Stimulated activated naive CD8-positive, alpha-beta T cell treated with anti-CD3 and anti-CD28 coated beads, Interleukin-15, Interleukin-2, amounts not matched to agents 100 U/mL and 50 U/mL, for 24 hours (primary cell): ENCODE measurements around the gene ZNF287.
"Not testable (repeated sequence)": the region's sequence is repeated elsewhere in the genome, so short reads cannot be mapped to it uniquely, and the experiment has no call there.

Source experiments
- ATAC-seq: fragments of 150-1000 bp; cut with Tn5 transposase; one replicate; pipeline ENCODE4 v1.10.0; 2021
- DNase-seq: peaks from one replicate; pipeline ENCODE4 v3.0.0; 2021

ZNF287 gene

GRCh38 chr17:16568541-16569357 is at the start of gene ZNF287:
Gene ZNF287 (minus strand): TSS chr17:16569204. CDS start chr17:16567731, 1,473 bp downstream.
- peak; percentile 96 for ATAC-seq
- DNase-seq, result peak; percentile 93

- ATAC-seq (no peak), DNase-seq (no peak)
Observed at GRCh38 chr17:16617481-16618060, 48.6 kb upstream of the ZNF287 start.

- DNase-seq, result no peak
- no peak for ATAC-seq
Observed at GRCh38 chr17:16599537-16599936, 30.5 kb upstream of the ZNF287 start.

GRCh38 chr17:16593356-16594102 is 24.5 kb upstream of the ZNF287 start:
- ATAC-seq, result no peak
- no peak for DNase-seq

- DNase-seq, result peak; percentile 94
- peak; percentile 90 for ATAC-seq
Observed at GRCh38 chr17:16589097-16589969, 20.3 kb upstream of the ZNF287 start.

- no peak for ATAC-seq
- DNase-seq, result no peak
Observed at GRCh38 chr17:16585796-16586195, 16.8 kb upstream of the ZNF287 start.

- ATAC-seq (peak; percentile 98), DNase-seq (peak; percentile 95)
Observed at GRCh38 chr17:16584273-16584995, 15.4 kb upstream of the ZNF287 start.

- DNase-seq (no peak), ATAC-seq (no peak)
Observed at GRCh38 chr17:16583781-16584180, 14.8 kb upstream of the ZNF287 start.

- ATAC-seq, result no peak
Observed at GRCh38 chr17:16573466-16573865, 4.5 kb upstream of the ZNF287 start.

GRCh38 chr17:16569358-16569712 is 331 bp upstream of the ZNF287 start:
- ATAC-seq, result no peak
- no peak for DNase-seq

More at GRCh38 chr17:16573466-16573865, 4.5 kb upstream of the ZNF287 start:
- DNase-seq, result no peak

GRCh38 chr17:16552637-16553045 is 16.4 kb downstream of the ZNF287 start:
- ATAC-seq, result no peak
- DNase-seq, result no peak

GRCh38 chr17:16551878-16552636 is 16.9 kb downstream of the ZNF287 start:
- DNase-seq, result no peak
- ATAC-seq, result no peak

GRCh38 chr17:16537130-16537458 is 31.9 kb downstream of the ZNF287 start:
- ATAC-seq (no peak), DNase-seq (no peak)

- no peak for ATAC-seq
Observed at GRCh38 chr17:16534236-16534635, 34.8 kb downstream of the ZNF287 start.

GRCh38 chr17:16529906-16530305 is 39.1 kb downstream of the ZNF287 start:
- ATAC-seq (no peak), DNase-seq (no peak)

More at GRCh38 chr17:16534236-16534635, 34.8 kb downstream of the ZNF287 start:
- DNase-seq, result no peak

- DNase-seq, result no peak
- no peak for ATAC-seq
Observed at GRCh38 chr17:16527298-16527697, 41.7 kb downstream of the ZNF287 start.

- not testable (repeated sequence) for ATAC-seq, DNase-seq
Observed at GRCh38 chr17:16525556-16525955, 43.4 kb downstream of the ZNF287 start.

- DNase-seq (peak; percentile 62), ATAC-seq (peak; percentile 92)
Observed at GRCh38 chr17:16521070-16521727, 47.8 kb downstream of the ZNF287 start.

GRCh38 chr17:16519021-16519420 is 50.0 kb downstream of the ZNF287 start:
- ATAC-seq, result no peak
- no peak for DNase-seq

- no peak for ATAC-seq
Observed at GRCh38 chr17:16517477-16517876, 51.5 kb downstream of the ZNF287 start.

More at GRCh38 chr17:16517477-16517876, 51.5 kb downstream of the ZNF287 start:
- no peak for DNase-seq
